ENCODE measurements around the gene SFPQ. TPM values are rescaled to one million over a fixed set of nuclear protein-coding genes. Genes with fewer than 3 reads are reported as not detected.
"Not testable (repeated sequence)": the region's sequence is repeated elsewhere in the genome, so short reads cannot be mapped to it uniquely, and the experiment has no call there.

The SFPQ gene
- total and polyA plus RNA-seq, 8 donors: 138 to 948 (median 895) TPM

- H3K36me3 ChIP-seq: no peaks in the 10 kb centered on the region
- H3K27ac ChIP-seq: no peak overlapping the region
- DNase-seq (no peak), ATAC-seq (no peak)
- H3K4me1 ChIP-seq: no peaks in the 10 kb centered on the region
- no peak for TF ChIP-seq CTCF (IDR thresholded peaks at IDR 0.05)
- no peaks in the 10 kb centered on the region for H3K27me3 ChIP-seq
- H3K4me3 ChIP-seq: no peak overlapping the region
- H3K9me3 ChIP-seq: no peaks in the 10 kb centered on the region
- intact Hi-C loops (cut with DNase I): no loop called here
Measured at GRCh38 chr1:35143737-35144508, 49.0 kb downstream of the SFPQ start.

DNA sequence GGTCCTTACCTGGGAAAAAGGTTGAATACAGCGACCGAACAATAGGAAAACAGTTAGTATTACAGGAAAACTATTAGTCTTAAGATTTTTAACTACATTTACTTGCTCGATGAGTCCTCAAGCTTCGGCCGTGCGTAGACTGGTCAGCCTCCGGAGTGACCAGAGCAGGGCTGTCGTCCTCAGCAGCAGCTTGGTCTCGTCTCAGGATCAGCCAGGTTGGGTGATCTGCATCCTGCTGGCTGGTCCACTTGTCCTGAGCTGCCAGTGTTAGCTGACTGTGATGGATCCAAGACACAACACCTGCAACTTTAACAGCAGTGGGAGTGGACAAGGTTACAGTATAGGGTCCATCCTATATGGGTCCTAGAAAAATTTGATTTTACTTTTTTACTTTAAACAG, 50.2 kb downstream of the SFPQ start:
- H3K36me3 ChIP-seq; H3K4me1 ChIP-seq; H3K27ac ChIP-seq; H3K9me3 ChIP-seq; H3K27me3 ChIP-seq; H3K4me3 ChIP-seq; DNase-seq; intact Hi-C loops (cut with DNase I); ATAC-seq: not testable (repeated sequence)

DNA sequence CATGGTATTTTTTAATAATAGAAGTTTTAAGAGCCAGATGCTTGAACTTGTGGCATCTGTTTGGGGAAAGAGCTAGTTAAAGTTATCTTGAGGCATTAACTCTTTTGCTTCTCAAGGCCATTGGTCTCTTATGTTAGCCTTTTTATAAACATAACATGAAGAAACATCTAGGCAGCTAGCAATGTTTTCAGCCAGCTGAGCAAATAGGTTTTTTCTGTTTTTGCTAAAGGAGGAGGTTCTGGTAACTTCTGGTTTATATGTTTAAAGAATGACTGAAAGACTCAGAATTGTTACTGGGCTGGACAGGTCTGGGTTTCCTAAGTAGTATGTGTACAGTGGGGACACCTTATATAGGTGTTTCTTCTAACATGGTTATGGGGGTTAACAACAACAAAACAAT, 50.7 kb downstream of the SFPQ start:
- H3K27me3 ChIP-seq; ATAC-seq; intact Hi-C loops (cut with DNase I); H3K36me3 ChIP-seq; H3K4me3 ChIP-seq; H3K4me1 ChIP-seq; H3K9me3 ChIP-seq; DNase-seq; H3K27ac ChIP-seq: not testable (repeated sequence)

DNA sequence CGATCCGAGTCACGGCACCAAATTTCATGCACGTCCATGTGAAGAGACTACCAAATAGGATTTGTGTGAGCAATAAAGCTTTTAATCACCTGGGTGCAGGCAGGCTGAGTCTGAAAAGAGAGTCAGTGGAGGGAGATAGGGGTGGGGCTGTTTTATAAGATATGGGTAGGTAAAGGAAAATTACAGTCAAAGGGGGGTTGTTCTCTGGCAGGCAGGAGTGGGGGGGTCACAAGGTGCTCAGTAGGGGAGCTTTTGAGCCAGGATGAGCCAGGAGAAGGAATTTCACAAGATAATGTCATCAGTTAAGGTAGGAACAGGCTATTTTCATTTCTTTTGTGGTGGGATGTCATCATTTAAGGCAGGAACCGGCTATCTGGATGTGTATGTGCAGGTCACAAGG, 55.4 kb downstream of the SFPQ start:
- H3K27ac ChIP-seq; DNase-seq; H3K4me1 ChIP-seq; H3K4me3 ChIP-seq; intact Hi-C loops (cut with DNase I); H3K27me3 ChIP-seq; H3K36me3 ChIP-seq; H3K9me3 ChIP-seq; ATAC-seq: not testable (repeated sequence)

- H3K4me3 ChIP-seq: no peak overlapping the region
- ATAC-seq (no peak), DNase-seq (no peak)
- no peak for TF ChIP-seq CTCF (IDR thresholded peaks at IDR 0.05)
- no peaks in the 10 kb centered on the region for H3K9me3 ChIP-seq
- H3K4me1 ChIP-seq: no peaks in the 10 kb centered on the region
- intact Hi-C loops (cut with DNase I): no loop called here
- no peak overlapping the region for H3K27ac ChIP-seq
- H3K36me3 ChIP-seq: no peaks in the 10 kb centered on the region
- H3K27me3 ChIP-seq: no peaks in the 10 kb centered on the region
Measured at GRCh38 chr1:35136780-35137179, 56.2 kb downstream of the SFPQ start.

Other genes starting within 250 kb of the SFPQ start
- 10 to 100 TPM; 35.2 to 43.1 TPM for gene TMEM35B, start 207.8 kb downstream of the SFPQ start, total RNA-seq
- 10 to 100 TPM; 28.1 to 33.3 (median 29.5) TPM for gene TMEM35B, start 207.8 kb downstream of the SFPQ start, polyA plus RNA-seq (ENCODE audit: insufficient read length in 6 of 6)
- 10 to 100 TPM; 19.7 to 20.5 TPM for gene ZMYM6, start 161.2 kb downstream of the SFPQ start, total RNA-seq
- gene ZMYM6, start 161.2 kb downstream of the SFPQ start, polyA plus RNA-seq (ENCODE audit: insufficient read length in 6 of 6): 10 to 100 TPM; 19.8 to 23.8 (median 22.8) TPM
- gene ZMYM1, start 113.8 kb downstream of the SFPQ start, total RNA-seq: 10 to 100 TPM; 16.1 to 16.5 TPM
- 10 to 100 TPM; 23.3 to 29.8 (median 25.0) TPM for gene ZMYM1, start 113.8 kb downstream of the SFPQ start, polyA plus RNA-seq (ENCODE audit: insufficient read length in 6 of 6)
- 10 to 100 TPM; 47.7 to 51.5 TPM for gene ZMYM4, start 75.6 kb upstream of the SFPQ start, total RNA-seq
- 10 to 100 TPM; 64.5 to 75.4 (median 68.5) TPM for gene ZMYM4, start 75.6 kb upstream of the SFPQ start, polyA plus RNA-seq (ENCODE audit: insufficient read length in 6 of 6)